Heart left ventricle (tissue), 13 donors: ENCODE measurements around the gene TPD52L1.

ENCODE experiments used
- POLR2A ChIP-seq, 2 donors: fragments of 450-650 bp; IDR thresholded peaks; one replicate each; pipeline ENCODE4 v1.6.1; 2017; ENCODE audit warnings: antibody characterized with exemption in 2 of 2, mild to moderate bottlenecking in 2 of 2, moderate library complexity in 2 of 2
- TF ChIP-seq, protein P1 (sequence below), 12 donors: fragments of 200-600 bp; sonication (generic) in 4 of 12; IDR thresholded peaks; one replicate each; pipeline versions ENCODE4 v1.5.0 to v1.8.0; 2018 to 2022; ENCODE audit warnings: antibody characterized with exemption in 12 of 12, mild to moderate bottlenecking in 5 of 12
- donor health status: ischemic (EF 13 %, LVEDD 7.1; RV severe dilation, severe dysfunction).
- donor health status: DM: no; HTN: yes; CAD: no.
- donor health status: DM: no; HTN: no; CAD: no.
- donor health status: ischemic (EF 25% LVEDD 6.9; RV normal size, moderate dysfunction).
- donor health status: ischemic (EF 25% LVEDD 5.7; RV mildly dilated, moderate dysfunction).
- donor health status: ischemic (EF 35%, LVEDD 5.7; RV mildly dilated, moderate dysfunction).
- donor health status: nonischemic (EF 11% LVEDD 7.7; RV severe dilation, severe dysfunction).
- donor health status: DM: yes; HTN: yes; CAD: no.
- donor health status: PGD.
- donor health status: ischemic (EF 29% LVEDD 5.4; RV normal size, mild dysfunction).
- donor health status: nonischemic (EF 23%, LVEDD 6.1; RV moderate dilation, normal function).

- TF ChIP-seq, protein P1, sequence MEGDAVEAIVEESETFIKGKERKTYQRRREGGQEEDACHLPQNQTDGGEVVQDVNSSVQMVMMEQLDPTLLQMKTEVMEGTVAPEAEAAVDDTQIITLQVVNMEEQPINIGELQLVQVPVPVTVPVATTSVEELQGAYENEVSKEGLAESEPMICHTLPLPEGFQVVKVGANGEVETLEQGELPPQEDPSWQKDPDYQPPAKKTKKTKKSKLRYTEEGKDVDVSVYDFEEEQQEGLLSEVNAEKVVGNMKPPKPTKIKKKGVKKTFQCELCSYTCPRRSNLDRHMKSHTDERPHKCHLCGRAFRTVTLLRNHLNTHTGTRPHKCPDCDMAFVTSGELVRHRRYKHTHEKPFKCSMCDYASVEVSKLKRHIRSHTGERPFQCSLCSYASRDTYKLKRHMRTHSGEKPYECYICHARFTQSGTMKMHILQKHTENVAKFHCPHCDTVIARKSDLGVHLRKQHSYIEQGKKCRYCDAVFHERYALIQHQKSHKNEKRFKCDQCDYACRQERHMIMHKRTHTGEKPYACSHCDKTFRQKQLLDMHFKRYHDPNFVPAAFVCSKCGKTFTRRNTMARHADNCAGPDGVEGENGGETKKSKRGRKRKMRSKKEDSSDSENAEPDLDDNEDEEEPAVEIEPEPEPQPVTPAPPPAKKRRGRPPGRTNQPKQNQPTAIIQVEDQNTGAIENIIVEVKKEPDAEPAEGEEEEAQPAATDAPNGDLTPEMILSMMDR (IDR thresholded peaks at IDR 0.05) = no peak
- no peak for TF ChIP-seq POLR2A (IDR thresholded peaks at IDR 0.05)
Observed at GRCh38 chr6:125216015-125216414, 62.4 kb downstream of the TPD52L1 start.
